Tibial nerve (tissue), 4 donors: ENCODE measurements around the gene CDC7. TPM values are rescaled to one million over a fixed set of nuclear protein-coding genes. Genes with fewer than 3 reads are reported as not detected.

ENCODE experiments used
- DNase-seq, 2 donors: peaks; one replicate each; pipeline ENCODE4 v3.0.0-alpha.2; 2019; ENCODE audit warnings: low spot score in 2 of 2
- H3K27ac ChIP-seq, 4 donors: fragments of 200-600 bp; sonication (generic) in 3 of 4; one replicate each; pipeline ENCODE4 v1.5.1; 2017 to 2019; ENCODE audit warnings: mild to moderate bottlenecking in 1 of 4
- H3K27me3 ChIP-seq, 2 donors: fragments of 200-600 bp; sonication (generic) in 1 of 2; one replicate each; pipeline versions ENCODE4 v1.5.1 to v1.6.0; 2017 to 2019
- H3K36me3 ChIP-seq, 3 donors: fragments of 200-600 bp; sonication (generic); one replicate each; pipeline ENCODE4 v1.5.1; 2018 to 2019
- H3K4me1 ChIP-seq, 4 donors: fragments of 200-600 bp; sonication (generic) in 3 of 4; one replicate each; pipeline ENCODE4 v1.5.1; 2017 to 2019
- H3K4me3 ChIP-seq, 4 donors: fragments of 200-600 bp; sonication (generic) in 3 of 4; one replicate each; pipeline ENCODE4 v1.5.1; 2017 to 2019; ENCODE audit warnings: mild to moderate bottlenecking in 1 of 4, moderate library complexity in 1 of 4
- H3K9me3 ChIP-seq, 4 donors: fragments of 200-600 bp; sonication (generic) in 3 of 4; one replicate each; pipeline ENCODE4 v1.5.1; 2017 to 2019
- EP300 ChIP-seq, 2 donors: sonication (generic); formaldehyde crosslinking; IDR thresholded peaks; one replicate each; pipeline ENCODE4 v1.6.1; 2017; ENCODE audit warnings: antibody characterized with exemption in 2 of 2, mild to moderate bottlenecking in 1 of 2
- POLR2A ChIP-seq, 2 donors: fragments of 450-650 bp; IDR thresholded peaks; one replicate each; pipeline ENCODE4 v1.6.1; 2017; ENCODE audit warnings: antibody characterized with exemption in 2 of 2, mild to moderate bottlenecking in 2 of 2, moderate library complexity in 2 of 2
- WGBS, 2 donors: methylation state at CpG; one replicate each; pipeline ENCODE4 v1.1.5; 2018; 5-methylcytosine and 5-hydroxymethylcytosine counted together
- total RNA-seq, 4 donors: library from RNA; depleted of rRNA; stranded (reverse); fragments of >200 nt; gene quantifications; one replicate each; pipeline ENCODE4 v1.1.0, GENCODE V29; 2016
- TF ChIP-seq, protein P1 (sequence below), 5 experiments: fragments of 200-600 bp in 3 of 5; fragments of 450-650 bp in 2 of 5; sonication (generic) in 3 of 5; IDR thresholded peaks; one replicate each; pipeline ENCODE4 v1.5.1; 2016 to 2019; ENCODE audit warnings: antibody characterized with exemption in 5 of 5, mild to moderate bottlenecking in 3 of 5, moderate library complexity in 2 of 5

The CDC7 gene
- total RNA-seq, 4 donors from 2014 or later: 0.59 to 3.3 (median 1.3) TPM

DNA sequence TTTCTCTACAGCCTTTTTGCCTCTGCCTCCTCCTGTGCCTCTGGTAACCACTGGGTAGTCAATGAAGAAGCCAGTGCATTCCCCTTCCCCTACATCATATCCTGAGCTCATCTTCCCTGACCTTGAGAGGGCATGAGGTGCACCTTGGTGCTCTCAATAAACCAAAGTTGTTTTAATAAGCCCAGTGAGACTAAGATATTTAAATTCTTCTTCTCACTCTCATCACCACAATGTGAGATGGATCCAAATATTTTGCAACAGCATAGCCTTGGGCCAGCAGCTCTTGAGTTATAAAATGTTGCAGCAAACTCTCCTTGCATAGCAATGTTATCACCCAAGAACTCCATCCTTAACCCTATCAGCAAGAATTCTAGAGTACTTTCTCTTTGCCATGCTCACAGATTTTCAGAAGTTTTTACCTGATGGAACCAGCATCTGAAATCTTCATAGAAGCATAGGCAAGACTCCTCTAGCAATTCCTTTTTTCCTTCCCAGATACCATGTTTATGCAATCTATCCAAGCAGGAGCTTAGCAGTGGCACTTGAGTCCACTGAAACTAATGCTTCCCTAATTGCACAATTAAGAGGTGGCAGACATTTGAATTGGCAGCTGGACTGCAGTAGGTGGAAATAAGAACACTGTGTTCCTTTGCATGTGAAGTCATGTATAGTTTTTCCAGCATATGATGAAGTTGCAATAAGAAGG is 36.8 kb downstream of the CDC7 start:
- Histone ChIP-seq H3K9me3 (no peaks in the 10 kb centered on the region), H3K4me3 (no peak overlapping the region), H3K36me3 (no peaks in the 10 kb centered on the region), H3K4me1 (peaks cover 0 to 14% (median 0%) of the 10 kb centered on the region in 4 donors), H3K27ac (no peak overlapping the region), H3K27me3 (no peaks in the 10 kb centered on the region)
- DNase-seq: peak in 1 of 2 donors; percentile 39
- TF ChIP-seq POLR2A (IDR thresholded peaks at IDR 0.05) (no peak), EP300 (IDR thresholded peaks at IDR 0.05) (peak in 1 of 2 donors; percentile 55)

DNA sequence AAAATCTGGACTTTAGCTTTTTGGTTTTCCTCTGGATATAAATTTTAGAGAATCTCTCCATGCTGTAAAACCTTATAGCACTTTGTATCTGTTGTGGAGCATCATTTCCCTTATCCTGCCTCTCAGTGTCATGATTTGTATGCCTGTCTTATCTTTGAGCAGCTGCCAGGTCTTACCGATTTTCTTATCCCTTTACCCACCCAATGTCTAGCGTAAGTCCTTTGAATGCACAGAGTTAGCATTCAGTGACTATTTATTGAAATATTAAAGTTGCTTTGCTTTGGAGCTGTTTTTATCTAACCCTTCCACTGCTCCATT is 37.3 kb downstream of the CDC7 start:
- Histone ChIP-seq H3K27ac (no peak overlapping the region), H3K9me3 (no peaks in the 10 kb centered on the region), H3K27me3 (no peaks in the 10 kb centered on the region), H3K36me3 (no peaks in the 10 kb centered on the region), H3K4me1 (peaks cover 0 to 14% (median 0%) of the 10 kb centered on the region in 4 donors), H3K4me3 (no peak overlapping the region)
- TF ChIP-seq, protein P1, sequence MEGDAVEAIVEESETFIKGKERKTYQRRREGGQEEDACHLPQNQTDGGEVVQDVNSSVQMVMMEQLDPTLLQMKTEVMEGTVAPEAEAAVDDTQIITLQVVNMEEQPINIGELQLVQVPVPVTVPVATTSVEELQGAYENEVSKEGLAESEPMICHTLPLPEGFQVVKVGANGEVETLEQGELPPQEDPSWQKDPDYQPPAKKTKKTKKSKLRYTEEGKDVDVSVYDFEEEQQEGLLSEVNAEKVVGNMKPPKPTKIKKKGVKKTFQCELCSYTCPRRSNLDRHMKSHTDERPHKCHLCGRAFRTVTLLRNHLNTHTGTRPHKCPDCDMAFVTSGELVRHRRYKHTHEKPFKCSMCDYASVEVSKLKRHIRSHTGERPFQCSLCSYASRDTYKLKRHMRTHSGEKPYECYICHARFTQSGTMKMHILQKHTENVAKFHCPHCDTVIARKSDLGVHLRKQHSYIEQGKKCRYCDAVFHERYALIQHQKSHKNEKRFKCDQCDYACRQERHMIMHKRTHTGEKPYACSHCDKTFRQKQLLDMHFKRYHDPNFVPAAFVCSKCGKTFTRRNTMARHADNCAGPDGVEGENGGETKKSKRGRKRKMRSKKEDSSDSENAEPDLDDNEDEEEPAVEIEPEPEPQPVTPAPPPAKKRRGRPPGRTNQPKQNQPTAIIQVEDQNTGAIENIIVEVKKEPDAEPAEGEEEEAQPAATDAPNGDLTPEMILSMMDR (IDR thresholded peaks at IDR 0.05): no peak
- no peak for TF ChIP-seq EP300 (IDR thresholded peaks at IDR 0.05)
- no peak for TF ChIP-seq POLR2A (IDR thresholded peaks at IDR 0.05)
- DNase-seq: no peak
- WGBS, 2 donors: 80 to 87% methylated on average over 2 of the region's 2 CpGs

DNA sequence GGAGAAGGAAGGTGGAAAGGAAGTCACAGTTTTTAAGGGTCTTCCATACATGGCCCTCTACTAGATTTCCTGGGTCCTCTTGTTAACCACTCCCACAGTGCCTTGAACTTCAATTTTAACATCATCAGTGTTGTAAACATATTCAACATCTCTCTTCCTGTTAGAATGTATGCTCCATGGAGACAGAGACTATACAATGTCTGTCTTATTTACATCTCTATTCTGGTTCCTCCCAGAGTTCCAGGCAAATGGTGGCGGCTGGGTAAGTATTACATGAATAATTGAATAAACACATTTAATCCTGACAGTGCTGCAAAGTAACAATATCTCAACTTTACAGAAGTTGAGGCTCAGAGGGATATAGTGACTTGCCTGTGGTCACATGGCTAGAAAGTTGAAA is 40.3 kb downstream of the CDC7 start:
- no peak for DNase-seq
- Histone ChIP-seq H3K27me3 (no peaks in the 10 kb centered on the region), H3K27ac (no peak overlapping the region), H3K4me1 (peaks cover 0 to 14% (median 0%) of the 10 kb centered on the region in 4 donors), H3K4me3 (no peak overlapping the region), H3K36me3 (no peaks in the 10 kb centered on the region), H3K9me3 (no peaks in the 10 kb centered on the region)
- WGBS, 2 donors: 91 to 95% methylated on average over 1 of the region's 1 CpG
- no peak for TF ChIP-seq POLR2A (IDR thresholded peaks at IDR 0.05)
- TF ChIP-seq, protein P1 (IDR thresholded peaks at IDR 0.05): no peak
- TF ChIP-seq EP300 (IDR thresholded peaks at IDR 0.05): no peak

DNA sequence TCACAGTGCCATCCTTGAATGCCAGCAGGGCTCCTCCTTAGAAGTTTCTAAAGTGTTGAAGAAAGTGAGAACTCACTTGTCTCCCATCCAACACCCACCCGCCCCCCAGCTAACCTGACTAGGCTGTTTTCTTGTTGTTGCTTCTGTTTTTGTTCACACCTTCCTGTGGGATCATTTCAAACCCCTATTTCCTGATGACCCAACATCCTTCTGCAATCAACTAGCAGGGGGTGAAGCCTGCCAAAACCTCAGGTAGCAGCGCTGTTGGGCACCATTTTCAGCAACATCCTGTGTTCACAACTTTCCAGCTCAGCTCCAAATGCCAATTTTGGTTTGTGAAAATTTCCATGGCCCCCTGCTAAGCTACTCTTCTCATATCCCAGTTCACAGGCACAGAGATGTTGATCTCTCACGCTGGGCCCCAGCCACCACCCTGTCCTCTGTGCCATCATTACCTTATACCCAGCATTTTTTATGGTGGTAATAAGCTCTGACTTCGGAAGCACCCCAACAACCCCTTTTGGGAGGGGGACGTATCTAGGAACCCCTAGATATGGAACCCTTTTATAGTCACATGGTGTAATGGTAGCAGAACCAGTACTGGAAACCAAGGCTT is 41.4 kb downstream of the CDC7 start:
- Histone ChIP-seq H3K36me3 (no peaks in the 10 kb centered on the region), H3K9me3 (no peaks in the 10 kb centered on the region), H3K4me3 (no peak overlapping the region), H3K27ac (no peak overlapping the region), H3K27me3 (no peaks in the 10 kb centered on the region), H3K4me1 (peaks cover 0 to 12% (median 0%) of the 10 kb centered on the region in 4 donors)
- no peak for DNase-seq
- TF ChIP-seq EP300 (IDR thresholded peaks at IDR 0.05) (no peak), POLR2A (IDR thresholded peaks at IDR 0.05) (no peak)
- TF ChIP-seq, protein P1 (IDR thresholded peaks at IDR 0.05): no peak
- WGBS, 2 donors: 84 to 87% methylated on average over 5 of the region's 5 CpGs

DNA sequence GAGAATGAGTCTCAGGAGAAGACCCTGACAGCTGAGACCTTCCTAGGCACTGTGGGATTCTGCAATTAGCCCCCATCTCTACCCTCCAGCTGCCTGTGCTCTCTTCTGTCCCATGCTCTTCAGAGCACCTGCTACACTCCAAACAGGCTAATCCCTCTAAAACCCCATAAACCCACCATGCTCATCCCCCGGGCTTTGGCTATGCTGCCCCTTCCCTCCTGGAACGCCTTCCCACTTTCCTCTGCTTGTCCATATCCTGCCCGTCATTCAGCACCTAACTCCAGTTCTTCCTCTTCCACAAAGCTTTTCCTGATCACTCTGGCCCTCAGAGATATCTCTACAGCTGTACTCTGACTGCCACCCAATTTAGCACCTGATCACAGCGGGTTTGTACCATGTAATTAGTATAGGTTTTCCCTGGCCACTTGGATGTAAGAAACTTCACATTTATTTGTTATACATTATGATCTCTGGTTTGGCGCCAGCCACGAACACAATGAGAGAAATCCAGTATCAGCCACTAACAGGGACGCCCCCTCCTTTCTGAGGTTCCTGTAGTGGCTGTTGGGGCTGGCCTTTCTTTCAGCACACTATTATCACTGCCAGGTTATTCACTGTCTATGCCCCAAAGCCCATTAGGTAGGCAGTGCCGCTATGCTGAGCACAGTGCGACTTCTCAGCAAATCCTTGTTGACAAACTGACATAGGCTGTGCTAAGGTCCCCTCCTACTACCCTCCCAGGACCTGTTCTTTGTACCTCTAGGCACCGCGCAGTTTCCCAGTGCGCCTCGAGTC is 45.1 kb downstream of the CDC7 start:
- TF ChIP-seq EP300 (IDR thresholded peaks at IDR 0.05) (no peak), POLR2A (IDR thresholded peaks at IDR 0.05) (no peak)
- TF ChIP-seq, protein P1 (IDR thresholded peaks at IDR 0.05): no peak
- H3K4me3 ChIP-seq: no peak overlapping the region
- no peaks in the 10 kb centered on the region for H3K9me3 ChIP-seq
- H3K4me1 ChIP-seq: no peaks in the 10 kb centered on the region
- 92 to 94% methylated on average over 12 to 13 of the region's 13 CpGs for WGBS, 2 donors
- no peak overlapping the region for H3K27ac ChIP-seq
- no peak for DNase-seq
- H3K36me3 ChIP-seq: no peaks in the 10 kb centered on the region
- H3K27me3 ChIP-seq: no peaks in the 10 kb centered on the region
